H9 (cell line): ENCODE results near the gene ITLN1. TPM values are rescaled to one million over a fixed set of nuclear protein-coding genes. Genes with fewer than 3 reads are reported as not detected.

Experiments used
- DNase-seq: peaks from one replicate; pipeline ENCODE4 v3.0.0-alpha.2; 2017
- H2AFZ ChIP-seq: one replicate; pipeline ENCODE4 v1.6.1; 2013; ENCODE audit warnings: mild to moderate bottlenecking, low read length, control low read depth, moderate library complexity
- H2AK5ac ChIP-seq: 2 replicates; pipeline ENCODE4 v1.6.1; 2013; ENCODE audit warnings: low read length, control low read depth, mixed read lengths; ENCODE audit not compliant: insufficient read length
- H2BK120ac ChIP-seq: one replicate; pipeline ENCODE4 v1.6.1; 2013; ENCODE audit warnings: low read depth, mild to moderate bottlenecking, low read length, control low read depth, inconsistent platforms; ENCODE audit not compliant: poor library complexity, severe bottlenecking
- H2BK12ac ChIP-seq: 2 replicates; pipeline ENCODE4 v1.6.1; 2013; ENCODE audit warnings: low read length, control low read depth, mixed read lengths, low read depth; ENCODE audit not compliant: insufficient read length
- H2BK15ac ChIP-seq: 2 replicates; pipeline ENCODE4 v1.6.1; 2013; ENCODE audit warnings: low read depth, low read length, control low read depth
- H2BK20ac ChIP-seq: one replicate; pipeline ENCODE4 v1.6.1; 2013; ENCODE audit warnings: low read depth, mild to moderate bottlenecking, low read length, control low read depth, inconsistent platforms; ENCODE audit not compliant: poor library complexity, severe bottlenecking
- H2BK5ac ChIP-seq: 2 replicates; pipeline ENCODE4 v1.6.1; 2013; ENCODE audit warnings: low read length, control low read depth, mixed read lengths; ENCODE audit not compliant: insufficient read length
- H3K14ac ChIP-seq: 2 replicates; pipeline ENCODE4 v1.6.1; 2013; ENCODE audit warnings: low read length, control low read depth; ENCODE audit not compliant: insufficient read depth
- H3K18ac ChIP-seq: 2 replicates; pipeline ENCODE4 v1.6.1; 2013; ENCODE audit warnings: low read depth, mild to moderate bottlenecking, mixed read lengths, low read length, control low read depth; ENCODE audit not compliant: insufficient read length
- H3K23ac ChIP-seq: 2 replicates; pipeline ENCODE4 v1.6.1; 2013; ENCODE audit warnings: low read length, control low read depth, mixed read lengths, low read depth; ENCODE audit not compliant: insufficient read length
- H3K23me2 ChIP-seq: 2 replicates; pipeline ENCODE4 v1.6.1; 2013; ENCODE audit warnings: low read depth, mild to moderate bottlenecking, mixed read lengths, low read length, control low read depth; ENCODE audit not compliant: insufficient read length, poor library complexity, severe bottlenecking
- H3K27ac ChIP-seq: 2 replicates; pipeline ENCODE4 v1.5.1; 2013; ENCODE audit warnings: low read length, control low read depth, mixed read lengths, low read depth; ENCODE audit not compliant: insufficient read length
- H3K27me3 ChIP-seq: 2 replicates; pipeline ENCODE4 v1.6.1; 2013; ENCODE audit warnings: low read length, control low read depth, inconsistent platforms; ENCODE audit not compliant: insufficient read depth
- H3K4ac ChIP-seq: 2 replicates; pipeline ENCODE4 v1.6.1; 2013; ENCODE audit warnings: low read depth, mild to moderate bottlenecking, control low read depth, inconsistent platforms, low read length, moderate library complexity
- H3K4me1 ChIP-seq: 2 replicates; pipeline ENCODE4 v1.6.1; 2013; ENCODE audit warnings: low read length, control low read depth, inconsistent platforms; ENCODE audit not compliant: insufficient read depth
- H3K4me2 ChIP-seq: 2 replicates; pipeline ENCODE4 v1.6.1; 2013; ENCODE audit warnings: low read length, control low read depth, mixed read lengths; ENCODE audit not compliant: insufficient read length, insufficient read depth
- H3K56ac ChIP-seq: 2 replicates; pipeline ENCODE4 v1.6.1; 2013; ENCODE audit warnings: low read depth, mild to moderate bottlenecking, mixed read lengths, low read length, control low read depth; ENCODE audit not compliant: insufficient read length
- H3K79me1 ChIP-seq: 2 replicates; pipeline ENCODE4 v1.6.1; 2013; ENCODE audit warnings: low read depth, mild to moderate bottlenecking, moderate library complexity, low read length, control low read depth, inconsistent platforms; ENCODE audit not compliant: insufficient read depth, poor library complexity, severe bottlenecking
- H3K79me2 ChIP-seq: 2 replicates; pipeline ENCODE4 v1.6.1; 2013; ENCODE audit warnings: low read length, control low read depth, inconsistent platforms; ENCODE audit not compliant: insufficient read depth
- H3K9ac ChIP-seq: 2 replicates; pipeline ENCODE4 v1.6.1; 2013; ENCODE audit warnings: low read length, control low read depth, mixed read lengths; ENCODE audit not compliant: insufficient read length; ENCODE audit errors: extremely low read depth
- H3K9me3 ChIP-seq: one replicate; pipeline ENCODE4 v1.6.1; 2013; ENCODE audit warnings: low read depth, low read length, inconsistent platforms; ENCODE audit not compliant: control insufficient read depth
- H3T11ph ChIP-seq: one replicate; pipeline ENCODE4 v1.6.1; 2013; ENCODE audit warnings: mild to moderate bottlenecking, low read length, control low read depth, inconsistent platforms
- H4K20me1 ChIP-seq: one replicate; pipeline ENCODE4 v1.6.1; 2013; ENCODE audit not compliant: control insufficient read depth, insufficient read length, insufficient read depth
- H4K5ac ChIP-seq: 2 replicates; pipeline ENCODE4 v1.6.1; 2013; ENCODE audit warnings: low read depth, mild to moderate bottlenecking, mixed read lengths, low read length, control low read depth; ENCODE audit not compliant: insufficient read length
- H4K8ac ChIP-seq: replicated peaks from 2 replicates; pipeline ENCODE4 v1.6.1; 2013; ENCODE audit warnings: low read length, control low read depth, mixed read lengths, low read depth; ENCODE audit not compliant: insufficient read length
- H4K91ac ChIP-seq: 2 replicates; pipeline ENCODE4 v1.6.1; 2013; ENCODE audit warnings: low read depth, mild to moderate bottlenecking, moderate library complexity, mixed read lengths, low read length, control low read depth; ENCODE audit not compliant: insufficient read length
- H3K27ac Mint-ChIP-seq, 3 experiments: 2 replicates in 2 of 3; 3 replicates in 1 of 3; pipeline ENCODE4 v1.8.0; 2020 to 2021; ENCODE audit warnings: mixed read lengths in 3 of 3, mild to moderate bottlenecking in 1 of 3, moderate library complexity in 1 of 3
- H3K27me3 Mint-ChIP-seq: 2 replicates; pipeline ENCODE4 v1.8.0; 2021; ENCODE audit warnings: low read depth, mild to moderate bottlenecking, moderate library complexity, mixed read lengths
- H3K36me3 Mint-ChIP-seq, 3 experiments: 2 replicates in 2 of 3; 3 replicates in 1 of 3; pipeline ENCODE4 v1.8.0; 2020 to 2021; ENCODE audit warnings: low read depth in 3 of 3, mixed read lengths in 3 of 3; ENCODE audit not compliant: insufficient read depth in 1 of 3
- H3K4me1 Mint-ChIP-seq, 2 experiments: 2 replicates each; pipeline ENCODE4 v1.8.0; 2020; ENCODE audit warnings: mixed read lengths in 2 of 2
- H3K4me3 Mint-ChIP-seq, 2 experiments: 2 replicates in 1 of 2; 3 replicates in 1 of 2; pipeline ENCODE4 v1.8.0; 2020 to 2021; ENCODE audit warnings: mild to moderate bottlenecking in 2 of 2, mixed read lengths in 2 of 2, moderate library complexity in 1 of 2
- H3K9me3 Mint-ChIP-seq, 2 experiments: 2 replicates in 1 of 2; 3 replicates in 1 of 2; pipeline ENCODE4 v1.8.0; 2020; ENCODE audit warnings: mild to moderate bottlenecking in 2 of 2, mixed read lengths in 2 of 2, moderate library complexity in 1 of 2
- WGBS: extraction: QIAGEN DNeasy Blood & Tissue Kit; methylation state at CpG from one replicate; pipeline ENCODE4 v1.1.7; 2013; ENCODE audit warnings: missing lambda C conversion rate, low lambda C conversion rate, mixed read lengths; ENCODE audit not compliant: insufficient read length; ENCODE audit errors: extremely low coverage; 5-methylcytosine and 5-hydroxymethylcytosine counted together
- total RNA-seq: library from RNA; stranded (reverse); gene quantifications from 2 replicates; pipeline ENCODE4 v1.2.1, GENCODE V29; 2021
- TF ChIP-seq, protein P1 (sequence below): fragments of 200-600 bp; sonication (generic); conservative IDR thresholded peaks from 3 replicates; pipeline ENCODE4 v1.8.0; 2021; ENCODE audit warnings: antibody characterized with exemption, mild to moderate bottlenecking

ITLN1 gene
- total RNA-seq, 1 experiment from 2014 or later, result not detected

DNA sequence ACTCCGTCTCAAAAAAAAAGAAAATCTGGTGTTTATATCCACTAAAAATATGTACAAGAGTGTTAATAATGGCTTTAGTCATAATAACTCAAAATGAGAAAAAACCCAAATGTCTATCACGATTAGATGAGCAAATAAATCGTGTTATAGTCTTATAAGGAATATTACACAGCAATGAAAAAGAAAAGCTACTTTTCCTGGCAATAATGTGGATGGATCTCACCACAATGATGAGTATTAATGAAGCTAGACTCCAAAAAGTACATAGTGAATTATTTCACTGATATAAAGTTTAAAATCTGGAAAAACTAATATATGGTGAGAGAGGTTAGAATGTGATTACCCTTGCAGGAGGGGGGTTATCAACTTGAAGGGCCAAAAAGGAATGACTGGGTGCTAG lies 32.0 kb downstream of the ITLN1 start:
- Histone ChIP-seq H3K27ac (no peak overlapping the region), H4K5ac (no peak overlapping the region), H2BK12ac (no peak overlapping the region), H3K79me1 (no peaks in the 10 kb centered on the region), H3K4me2 (no peak overlapping the region), H3K27me3 (no peaks in the 10 kb centered on the region), H3K14ac (no peak overlapping the region), H3K56ac (no peak overlapping the region), H3K23ac (no peak overlapping the region), H3K79me2 (no peaks in the 10 kb centered on the region), H2BK5ac (no peak overlapping the region), H4K8ac (no peak overlapping the region), H2AK5ac (no peak overlapping the region), H3K9me3 (no peaks in the 10 kb centered on the region), H4K20me1 (no peaks in the 10 kb centered on the region), H2BK20ac (no peak overlapping the region), H3K18ac (no peak overlapping the region), H3K23me2 (no peaks in the 10 kb centered on the region), H2BK120ac (no peak overlapping the region), H2BK15ac (no peak overlapping the region), H3K9ac (no peak overlapping the region), H2AFZ (no peak overlapping the region), H3T11ph (no peak overlapping the region), H4K91ac (no peak overlapping the region), H3K4ac (no peak overlapping the region), H3K4me1 (no peaks in the 10 kb centered on the region)
- no peaks in the 10 kb centered on the region for H3K36me3 Mint-ChIP-seq
- H3K9me3 Mint-ChIP-seq, result no peaks in the 10 kb centered on the region
- no peaks in the 10 kb centered on the region for H3K4me1 Mint-ChIP-seq
- no CpG with 5 or more reads among the region's 3 CpGs for WGBS
- no peaks in the 10 kb centered on the region for H3K27me3 Mint-ChIP-seq
- no peak overlapping the region for H3K4me3 Mint-ChIP-seq
- TF ChIP-seq, protein P1, sequence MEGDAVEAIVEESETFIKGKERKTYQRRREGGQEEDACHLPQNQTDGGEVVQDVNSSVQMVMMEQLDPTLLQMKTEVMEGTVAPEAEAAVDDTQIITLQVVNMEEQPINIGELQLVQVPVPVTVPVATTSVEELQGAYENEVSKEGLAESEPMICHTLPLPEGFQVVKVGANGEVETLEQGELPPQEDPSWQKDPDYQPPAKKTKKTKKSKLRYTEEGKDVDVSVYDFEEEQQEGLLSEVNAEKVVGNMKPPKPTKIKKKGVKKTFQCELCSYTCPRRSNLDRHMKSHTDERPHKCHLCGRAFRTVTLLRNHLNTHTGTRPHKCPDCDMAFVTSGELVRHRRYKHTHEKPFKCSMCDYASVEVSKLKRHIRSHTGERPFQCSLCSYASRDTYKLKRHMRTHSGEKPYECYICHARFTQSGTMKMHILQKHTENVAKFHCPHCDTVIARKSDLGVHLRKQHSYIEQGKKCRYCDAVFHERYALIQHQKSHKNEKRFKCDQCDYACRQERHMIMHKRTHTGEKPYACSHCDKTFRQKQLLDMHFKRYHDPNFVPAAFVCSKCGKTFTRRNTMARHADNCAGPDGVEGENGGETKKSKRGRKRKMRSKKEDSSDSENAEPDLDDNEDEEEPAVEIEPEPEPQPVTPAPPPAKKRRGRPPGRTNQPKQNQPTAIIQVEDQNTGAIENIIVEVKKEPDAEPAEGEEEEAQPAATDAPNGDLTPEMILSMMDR, result no peak
- DNase-seq, result no peak
- H3K27ac Mint-ChIP-seq, result no peak overlapping the region
